ENCODE measurements around the gene PKNOX1.
"Not testable (repeated sequence)": the region's sequence is repeated elsewhere in the genome, so short reads cannot be mapped to it uniquely, and the experiment has no call there.

The PKNOX1 gene

DNA sequence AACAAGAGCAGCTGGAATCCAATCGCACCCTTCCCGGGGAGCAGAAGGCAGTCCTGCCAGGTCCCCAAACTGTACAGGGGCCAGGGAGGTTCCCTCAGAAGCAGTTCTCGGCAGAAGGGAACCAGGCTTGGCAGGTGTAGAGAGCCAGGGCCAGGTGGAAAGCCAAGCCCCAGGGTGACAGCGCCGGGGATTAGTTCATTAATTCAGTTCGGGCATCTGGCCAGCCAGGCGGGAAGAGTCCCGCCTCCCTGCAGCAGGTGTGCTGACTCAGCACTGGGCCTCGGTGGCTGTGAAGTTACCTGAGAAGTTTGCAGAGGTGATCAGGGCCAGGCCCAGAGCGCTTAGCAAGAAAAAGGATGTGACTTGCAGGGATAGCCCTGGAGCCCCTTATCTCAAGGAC is 95.3 kb downstream of the PKNOX1 start:
- H3K27ac ChIP-seq (ENCODE audit: low read depth, low read length); H3K27me3 ChIP-seq (ENCODE audit: control insufficient read depth, insufficient read depth, low read length); H3K36me3 ChIP-seq (ENCODE audit: control insufficient read depth, insufficient read depth, low read length); H3K4me3 ChIP-seq (ENCODE audit: low read depth, low read length); H3K4me1 ChIP-seq (ENCODE audit: control insufficient read depth, insufficient read depth, low read length); H3K9ac ChIP-seq (ENCODE audit: low read depth, low read length); H3K9me3 ChIP-seq (ENCODE audit: control insufficient read depth, insufficient read depth, low read length): not testable (repeated sequence)

DNA sequence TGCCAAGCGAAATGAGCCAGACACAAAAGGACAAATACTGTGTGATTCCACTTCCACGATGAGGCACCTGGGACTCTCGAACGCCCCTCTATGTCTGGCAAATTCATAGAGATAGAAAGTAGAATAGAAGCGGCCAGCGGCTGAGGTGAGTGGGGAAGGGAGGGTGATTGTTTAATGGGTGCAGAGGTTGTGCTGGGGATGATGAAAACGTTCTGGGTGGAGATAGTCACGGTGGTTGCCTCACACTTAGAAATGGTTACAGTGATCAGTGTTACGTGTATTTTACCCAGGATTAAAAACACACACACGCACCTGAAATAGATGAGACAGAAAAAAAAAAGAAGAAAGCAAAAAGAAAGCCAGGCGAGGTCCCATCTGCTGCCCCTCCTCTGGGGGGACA is 98.4 kb downstream of the PKNOX1 start:
- H3K36me3 ChIP-seq (ENCODE audit: control insufficient read depth, insufficient read depth, low read length); H3K27ac ChIP-seq (ENCODE audit: low read depth, low read length); H3K9me3 ChIP-seq (ENCODE audit: control insufficient read depth, insufficient read depth, low read length); H3K9ac ChIP-seq (ENCODE audit: low read depth, low read length); H3K27me3 ChIP-seq (ENCODE audit: control insufficient read depth, insufficient read depth, low read length); H3K4me1 ChIP-seq (ENCODE audit: control insufficient read depth, insufficient read depth, low read length); H3K4me3 ChIP-seq (ENCODE audit: low read depth, low read length): not testable (repeated sequence)

DNA sequence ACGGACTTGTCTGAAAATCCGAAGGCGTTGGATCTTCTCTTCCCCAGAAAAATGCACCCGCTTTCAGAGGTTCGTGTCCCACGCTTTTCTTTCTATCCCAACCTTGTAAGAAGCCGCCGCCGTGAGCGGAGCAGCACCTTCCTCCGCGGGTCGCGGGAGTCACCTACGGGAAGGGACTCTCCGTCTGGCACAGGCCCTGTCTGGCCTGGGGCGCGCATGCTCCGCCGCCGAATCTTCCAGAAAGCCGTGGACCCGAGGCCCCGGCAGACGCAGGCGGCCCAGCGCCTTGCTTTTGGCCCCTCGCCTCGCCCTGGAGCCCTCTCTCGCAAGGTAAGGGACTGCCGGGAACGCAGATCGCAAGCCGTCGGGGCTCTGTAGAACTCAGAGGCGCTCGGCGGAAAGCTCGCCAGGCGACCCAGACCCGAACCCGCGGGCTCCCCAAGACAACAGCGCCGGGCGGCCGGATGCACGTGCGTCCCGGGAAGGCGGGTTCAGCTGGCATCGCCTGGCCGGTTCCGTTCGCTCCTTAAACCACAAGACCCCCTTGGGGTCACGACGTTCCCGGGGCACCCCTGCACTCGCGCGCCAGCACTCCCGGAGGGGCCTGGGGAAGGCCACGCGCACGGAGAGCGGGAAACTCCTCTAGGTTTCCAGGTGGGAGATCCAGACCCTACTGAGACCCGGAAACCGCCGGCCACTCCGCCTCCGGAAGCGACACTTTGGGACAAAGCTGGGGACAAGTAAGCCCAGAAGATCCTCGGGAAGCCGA is 100.2 kb downstream of the PKNOX1 start:
- not testable (repeated sequence) for H3K27me3 ChIP-seq (ENCODE audit: control insufficient read depth, insufficient read depth, low read length); H3K27ac ChIP-seq (ENCODE audit: low read depth, low read length)

DNA sequence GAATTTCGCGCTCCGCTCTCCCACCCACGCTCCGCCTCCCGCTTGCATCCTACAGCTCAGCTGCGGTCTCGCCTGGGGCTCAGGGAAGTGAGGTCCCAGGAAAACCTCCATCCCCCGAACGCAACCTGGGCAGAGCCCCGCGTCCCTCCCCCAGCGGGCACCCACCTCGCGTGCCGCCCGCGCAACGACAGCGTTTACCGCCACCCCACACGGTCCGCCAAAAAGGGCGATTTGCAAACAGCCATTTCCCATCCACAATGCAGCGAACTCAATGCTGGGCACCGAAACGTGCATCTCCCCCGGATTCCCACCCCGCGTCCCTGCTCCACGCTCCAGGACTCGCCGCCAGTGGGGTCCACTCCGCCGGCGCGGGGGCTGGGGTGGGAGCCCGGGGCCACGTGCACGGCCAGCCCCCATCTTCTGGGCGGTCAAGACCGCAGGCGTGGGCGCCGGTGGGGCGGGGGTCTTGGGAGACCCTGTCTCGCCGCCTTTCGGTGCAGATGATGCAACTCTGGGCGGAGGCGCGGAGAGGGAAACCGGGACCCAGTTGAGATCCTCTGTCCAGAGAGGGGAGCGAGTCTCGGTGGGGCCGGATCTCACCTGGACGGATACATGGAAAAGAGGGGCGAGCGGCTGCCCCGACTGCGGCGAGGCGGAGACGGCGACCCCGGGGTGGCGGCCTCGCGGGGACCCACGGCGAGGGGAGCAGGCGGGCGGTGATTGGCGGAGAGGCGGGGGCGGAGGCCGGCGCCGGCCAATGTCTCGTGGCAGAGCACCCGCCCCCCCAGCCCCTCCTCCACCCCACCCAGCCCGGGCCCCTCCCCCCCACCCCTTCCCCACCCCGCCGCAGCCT is 101.0 kb downstream of the PKNOX1 start, which contains the start of gene CBS:
Gene CBS, minus strand, starts transcription at position 666 of the 853 bp plus-strand sequence. CDS start 3,642 bp downstream, outside the sequence.
- H3K9ac ChIP-seq (ENCODE audit: low read depth, low read length); H3K9me3 ChIP-seq (ENCODE audit: control insufficient read depth, insufficient read depth, low read length); H3K4me3 ChIP-seq (ENCODE audit: low read depth, low read length); H3K36me3 ChIP-seq (ENCODE audit: control insufficient read depth, insufficient read depth, low read length); H3K27me3 ChIP-seq (ENCODE audit: control insufficient read depth, insufficient read depth, low read length); H3K27ac ChIP-seq (ENCODE audit: low read depth, low read length); H3K4me1 ChIP-seq (ENCODE audit: control insufficient read depth, insufficient read depth, low read length): not testable (repeated sequence)

More for the DNA sequence above, 100.2 kb downstream of the PKNOX1 start:
- H3K4me1 ChIP-seq (ENCODE audit: control insufficient read depth, insufficient read depth, low read length); H3K9ac ChIP-seq (ENCODE audit: low read depth, low read length); H3K9me3 ChIP-seq (ENCODE audit: control insufficient read depth, insufficient read depth, low read length); H3K4me3 ChIP-seq (ENCODE audit: low read depth, low read length); H3K36me3 ChIP-seq (ENCODE audit: control insufficient read depth, insufficient read depth, low read length): not testable (repeated sequence)

DNA sequence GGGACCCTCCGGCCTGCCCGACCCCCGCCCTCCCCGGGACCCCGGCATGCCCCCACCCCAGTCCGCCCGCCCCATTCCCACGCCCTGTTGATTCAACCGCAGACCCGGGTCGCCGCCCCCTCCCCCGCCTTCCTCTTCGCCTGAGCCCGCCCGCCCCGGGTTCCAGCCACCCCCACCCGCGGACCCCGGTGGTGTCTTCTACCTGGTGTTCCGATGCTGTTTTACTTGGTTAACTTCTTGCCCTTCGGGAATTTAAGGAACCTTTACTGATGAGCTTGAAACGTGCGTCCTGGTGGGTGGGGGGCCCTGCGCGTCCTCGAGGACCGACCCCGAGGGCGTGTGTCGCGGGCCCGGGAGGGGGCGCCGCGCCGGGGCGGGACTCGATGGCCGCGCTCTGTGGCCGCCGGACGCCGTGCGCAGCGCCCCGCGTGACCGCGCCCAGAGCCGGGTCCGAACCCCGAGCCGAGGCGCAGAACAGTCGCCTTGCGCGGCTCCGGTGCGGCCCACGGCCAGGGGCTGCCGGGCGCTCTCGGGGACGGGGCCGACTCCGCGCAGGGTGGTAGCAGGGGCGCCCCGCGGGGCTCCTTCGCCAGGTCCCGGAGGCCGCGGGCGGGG is 101.8 kb downstream of the PKNOX1 start:
- not testable (repeated sequence) for H3K4me1 ChIP-seq (ENCODE audit: control insufficient read depth, insufficient read depth, low read length); H3K27me3 ChIP-seq (ENCODE audit: control insufficient read depth, insufficient read depth, low read length); H3K9me3 ChIP-seq (ENCODE audit: control insufficient read depth, insufficient read depth, low read length)

DNA sequence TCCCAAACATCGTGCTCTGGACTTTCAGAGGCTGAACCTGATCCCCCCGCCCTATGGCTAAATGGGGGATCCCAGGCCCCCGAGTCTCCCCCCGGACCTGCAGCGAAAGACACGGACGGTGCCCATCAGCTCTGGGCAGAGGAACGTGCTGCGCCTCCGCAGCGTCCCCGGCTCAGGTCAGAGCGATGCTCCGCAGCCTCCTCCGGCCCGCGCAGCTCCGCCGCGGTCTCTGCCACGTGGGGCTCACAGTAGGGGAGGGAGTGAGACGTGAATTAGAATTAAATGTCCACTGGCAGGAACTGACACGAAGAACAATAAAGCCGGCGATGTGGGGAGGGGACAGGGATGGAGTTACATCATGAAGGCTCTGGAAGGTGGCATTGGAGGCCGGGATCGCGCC is 102.3 kb downstream of the PKNOX1 start:
- H3K27ac ChIP-seq (ENCODE audit: low read depth, low read length); H3K4me3 ChIP-seq (ENCODE audit: low read depth, low read length); H3K4me1 ChIP-seq (ENCODE audit: control insufficient read depth, insufficient read depth, low read length); H3K9me3 ChIP-seq (ENCODE audit: control insufficient read depth, insufficient read depth, low read length); H3K27me3 ChIP-seq (ENCODE audit: control insufficient read depth, insufficient read depth, low read length); H3K36me3 ChIP-seq (ENCODE audit: control insufficient read depth, insufficient read depth, low read length); H3K9ac ChIP-seq (ENCODE audit: low read depth, low read length): not testable (repeated sequence)

More for the DNA sequence above, 101.8 kb downstream of the PKNOX1 start:
- H3K27ac ChIP-seq (ENCODE audit: low read depth, low read length); H3K9ac ChIP-seq (ENCODE audit: low read depth, low read length); H3K36me3 ChIP-seq (ENCODE audit: control insufficient read depth, insufficient read depth, low read length); H3K4me3 ChIP-seq (ENCODE audit: low read depth, low read length): not testable (repeated sequence)

DNA sequence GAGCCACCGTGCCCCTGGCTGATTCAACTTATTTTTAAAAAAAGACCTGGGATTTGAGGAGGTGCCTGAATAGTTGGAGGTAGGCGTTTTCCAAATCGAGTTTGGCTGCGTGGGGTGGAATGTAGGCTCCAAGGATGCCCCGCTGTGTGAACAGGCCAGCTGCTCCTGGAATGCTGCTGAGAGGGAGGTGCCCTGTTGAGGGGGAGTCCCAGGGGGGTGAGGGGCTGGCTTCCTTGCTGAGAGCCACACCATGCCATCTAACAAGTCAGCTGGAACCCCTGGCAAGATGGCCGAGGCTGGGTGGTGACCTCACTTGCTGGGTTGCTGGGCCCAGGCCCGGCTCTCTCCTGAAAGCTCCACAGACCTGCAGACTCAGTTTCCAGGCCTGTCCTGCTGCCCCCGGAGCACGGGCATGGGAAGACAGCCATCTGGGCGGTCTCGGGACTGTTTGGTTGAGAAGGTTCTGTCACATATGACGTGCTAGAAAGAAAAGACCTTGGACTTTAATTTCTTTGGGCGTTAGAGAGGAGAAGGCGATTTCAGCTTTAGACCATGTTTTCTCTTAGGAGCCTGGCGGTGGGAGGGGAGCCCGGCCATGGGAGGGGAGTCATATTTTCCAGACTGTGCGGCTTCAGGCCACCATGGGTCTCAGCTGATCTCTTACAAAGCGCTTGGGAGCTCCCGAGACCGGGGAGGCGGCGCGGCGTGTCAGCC is 108.4 kb downstream of the PKNOX1 start:
- H3K27me3 ChIP-seq (ENCODE audit: control insufficient read depth, insufficient read depth, low read length); H3K36me3 ChIP-seq (ENCODE audit: control insufficient read depth, insufficient read depth, low read length); H3K4me3 ChIP-seq (ENCODE audit: low read depth, low read length); H3K4me1 ChIP-seq (ENCODE audit: control insufficient read depth, insufficient read depth, low read length); H3K27ac ChIP-seq (ENCODE audit: low read depth, low read length); H3K9me3 ChIP-seq (ENCODE audit: control insufficient read depth, insufficient read depth, low read length); H3K9ac ChIP-seq (ENCODE audit: low read depth, low read length): not testable (repeated sequence)

Data from HUES48 (cell line).